ENCODE measurements around the gene CEP112. TPM values are rescaled to one million over a fixed set of nuclear protein-coding genes. Genes with fewer than 3 reads are reported as not detected.

The CEP112 gene
- total and polyA plus RNA-seq, 2 of the 13 experiments (the other 11 are each of a cell fraction or from before 2014, with no cell fraction given) = 1.2 to 3.4 TPM

DNA sequence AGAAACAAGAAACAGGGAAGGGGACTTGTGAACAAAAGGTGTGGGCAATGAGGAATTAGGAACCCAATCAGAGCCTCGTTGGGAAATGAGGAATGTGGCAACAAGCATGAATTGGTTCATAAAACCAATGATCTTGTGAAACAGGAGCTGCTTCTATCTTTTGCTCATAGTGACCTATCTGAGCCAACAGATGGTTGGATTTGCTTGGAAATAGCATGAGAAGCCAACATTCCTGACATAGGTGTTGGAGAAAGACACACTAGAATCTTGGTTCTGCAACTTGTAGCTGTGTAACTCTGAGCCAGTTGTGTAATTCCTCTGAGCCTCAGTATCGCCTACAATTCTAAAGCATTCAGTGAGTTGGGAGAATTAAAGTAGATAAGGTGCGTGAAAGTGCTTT lies 378.6 kb downstream of the CEP112 start (continued):
- TF ChIP-seq, protein P1, sequence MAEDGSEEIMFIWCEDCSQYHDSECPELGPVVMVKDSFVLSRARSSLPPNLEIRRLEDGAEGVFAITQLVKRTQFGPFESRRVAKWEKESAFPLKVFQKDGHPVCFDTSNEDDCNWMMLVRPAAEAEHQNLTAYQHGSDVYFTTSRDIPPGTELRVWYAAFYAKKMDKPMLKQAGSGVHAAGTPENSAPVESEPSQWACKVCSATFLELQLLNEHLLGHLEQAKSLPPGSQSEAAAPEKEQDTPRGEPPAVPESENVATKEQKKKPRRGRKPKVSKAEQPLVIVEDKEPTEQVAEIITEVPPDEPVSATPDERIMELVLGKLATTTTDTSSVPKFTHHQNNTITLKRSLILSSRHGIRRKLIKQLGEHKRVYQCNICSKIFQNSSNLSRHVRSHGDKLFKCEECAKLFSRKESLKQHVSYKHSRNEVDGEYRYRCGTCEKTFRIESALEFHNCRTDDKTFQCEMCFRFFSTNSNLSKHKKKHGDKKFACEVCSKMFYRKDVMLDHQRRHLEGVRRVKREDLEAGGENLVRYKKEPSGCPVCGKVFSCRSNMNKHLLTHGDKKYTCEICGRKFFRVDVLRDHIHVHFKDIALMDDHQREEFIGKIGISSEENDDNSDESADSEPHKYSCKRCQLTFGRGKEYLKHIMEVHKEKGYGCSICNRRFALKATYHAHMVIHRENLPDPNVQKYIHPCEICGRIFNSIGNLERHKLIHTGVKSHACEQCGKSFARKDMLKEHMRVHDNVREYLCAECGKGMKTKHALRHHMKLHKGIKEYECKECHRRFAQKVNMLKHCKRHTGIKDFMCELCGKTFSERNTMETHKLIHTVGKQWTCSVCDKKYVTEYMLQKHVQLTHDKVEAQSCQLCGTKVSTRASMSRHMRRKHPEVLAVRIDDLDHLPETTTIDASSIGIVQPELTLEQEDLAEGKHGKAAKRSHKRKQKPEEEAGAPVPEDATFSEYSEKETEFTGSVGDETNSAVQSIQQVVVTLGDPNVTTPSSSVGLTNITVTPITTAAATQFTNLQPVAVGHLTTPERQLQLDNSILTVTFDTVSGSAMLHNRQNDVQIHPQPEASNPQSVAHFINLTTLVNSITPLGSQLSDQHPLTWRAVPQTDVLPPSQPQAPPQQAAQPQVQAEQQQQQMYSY (CRISPR knock-in tag; IDR thresholded peaks at IDR 0.05) = no peak
- TF ChIP-seq, protein P2, sequence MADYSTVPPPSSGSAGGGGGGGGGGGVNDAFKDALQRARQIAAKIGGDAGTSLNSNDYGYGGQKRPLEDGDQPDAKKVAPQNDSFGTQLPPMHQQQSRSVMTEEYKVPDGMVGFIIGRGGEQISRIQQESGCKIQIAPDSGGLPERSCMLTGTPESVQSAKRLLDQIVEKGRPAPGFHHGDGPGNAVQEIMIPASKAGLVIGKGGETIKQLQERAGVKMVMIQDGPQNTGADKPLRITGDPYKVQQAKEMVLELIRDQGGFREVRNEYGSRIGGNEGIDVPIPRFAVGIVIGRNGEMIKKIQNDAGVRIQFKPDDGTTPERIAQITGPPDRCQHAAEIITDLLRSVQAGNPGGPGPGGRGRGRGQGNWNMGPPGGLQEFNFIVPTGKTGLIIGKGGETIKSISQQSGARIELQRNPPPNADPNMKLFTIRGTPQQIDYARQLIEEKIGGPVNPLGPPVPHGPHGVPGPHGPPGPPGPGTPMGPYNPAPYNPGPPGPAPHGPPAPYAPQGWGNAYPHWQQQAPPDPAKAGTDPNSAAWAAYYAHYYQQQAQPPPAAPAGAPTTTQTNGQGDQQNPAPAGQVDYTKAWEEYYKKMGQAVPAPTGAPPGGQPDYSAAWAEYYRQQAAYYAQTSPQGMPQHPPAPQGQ (CRISPR knock-in tag; IDR thresholded peaks at IDR 0.05; ENCODE audit: borderline replicate concordance) = no peak
- no peak for TF ChIP-seq ZNF260 (CRISPR knock-in tag; IDR thresholded peaks at IDR 0.05; ENCODE audit: borderline replicate concordance, low read depth)

DNA sequence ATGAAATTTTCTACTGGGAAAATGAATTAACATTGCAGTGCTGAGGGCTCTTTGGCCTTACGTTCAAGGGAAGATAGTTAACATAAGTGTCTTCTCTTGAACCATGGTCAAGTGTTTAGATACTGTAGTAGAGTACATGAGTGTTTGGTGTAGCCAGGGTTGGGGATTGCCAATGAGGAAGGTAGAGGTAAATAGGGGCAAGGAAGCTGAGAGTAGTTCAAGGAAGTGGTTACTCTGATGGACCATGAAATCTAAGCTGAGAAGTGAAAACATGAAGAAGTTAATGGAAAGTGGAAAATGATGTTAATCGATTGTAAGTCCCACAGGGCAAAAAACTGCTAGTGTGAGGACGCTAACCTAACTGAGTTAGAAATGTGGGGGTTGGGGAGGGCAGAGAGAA lies 380.9 kb downstream of the CEP112 start:
- no peaks in the 10 kb centered on the region for H3K27me3 ChIP-seq (ENCODE audit: control insufficient read depth in 1 of 2, insufficient read depth in 2 of 2, low read length in 2 of 2)
- no peaks in the 10 kb centered on the region for H3K79me2 ChIP-seq (ENCODE audit: insufficient read depth, low read length)
- H3K4me2 ChIP-seq (ENCODE audit: low read depth, low read length) = no peak overlapping the region
- BruUV-seq (replicated peaks) = no TSS peak
- H3K4me1 ChIP-seq (ENCODE audit: insufficient read depth, low read length) = no peaks in the 10 kb centered on the region
- H3K9ac ChIP-seq (ENCODE audit: insufficient read depth, low read depth, low read length) = no peak overlapping the region
- intact Hi-C loops (cut with micrococcal nuclease; ENCODE audit: unreplicated experiment) (no loop called here), in situ Hi-C loops (cut with HindIII; ENCODE audit: extremely low pct_ligation_motif_present, low pct_unique_long_range_greater_than_20kb) (no loop called here)
- H4K20me1 ChIP-seq (ENCODE audit: insufficient read depth, low read length) = no peaks in the 10 kb centered on the region
- no peaks in the 10 kb centered on the region for H3K36me3 ChIP-seq (replicated peaks in 1 of 2; ENCODE audit: control insufficient read depth in 1 of 2, insufficient read depth in 2 of 2, low read length in 2 of 2)
- no peak overlapping the region for H2AFZ ChIP-seq (ENCODE audit: low read length)
- H3K27ac ChIP-seq (ENCODE audit: extremely low read length, insufficient read depth, low read length) = no peak overlapping the region
- H3K9me3 ChIP-seq (ENCODE audit: low read length) = peaks cover 28% of the 10 kb centered on the region
- 24% methylated on average over 3 of the region's 3 CpGs for WGBS (ENCODE audit: low lambda C conversion rate)
- no peak overlapping the region for H3K4me3 ChIP-seq (replicated peaks in 1 of 3; ENCODE audit: insufficient read depth in 1 of 3, low read depth in 2 of 3, low read length in 3 of 3)
- ChIA-PET POLR2A (no interaction called here), CTCF (ENCODE audit: low intra/inter-chr PET ratio, low total read pairs) (no interaction called here)
- DNase-seq (ENCODE audit: low spot score) (no peak), FAIRE-seq (no peak), ATAC-seq (no peak)
- TF ChIP-seq HNRNPH1 (optimal IDR thresholded peaks at IDR 0.05; ENCODE audit: low read depth, low read length) (no peak), ZMYM4 (CRISPR knock-in tag; IDR thresholded peaks at IDR 0.05) (no peak), ZNF879 (CRISPR knock-in tag; IDR thresholded peaks at IDR 0.05) (no peak), ZNF143 (CRISPR knock-in tag; IDR thresholded peaks at IDR 0.05) (no peak), ZNF782 (CRISPR knock-in tag; IDR thresholded peaks at IDR 0.05; ENCODE audit: borderline replicate concordance) (no peak), ZNF660 (CRISPR knock-in tag; IDR thresholded peaks at IDR 0.05; ENCODE audit: borderline replicate concordance, low read depth) (no peak), SNRNP70 (IDR thresholded peaks at IDR 0.05; ENCODE audit: low read depth, low read length) (no peak), KLF11 (CRISPR knock-in tag; IDR thresholded peaks at IDR 0.05) (no peak), ZSCAN25 (CRISPR knock-in tag; IDR thresholded peaks at IDR 0.05) (no peak), MZF1 (CRISPR knock-in tag; IDR thresholded peaks at IDR 0.05; ENCODE audit: borderline replicate concordance) (no peak), FOXA1 (IDR thresholded peaks at IDR 0.05) (no peak), FOXA1 (CRISPR knock-in tag; IDR thresholded peaks at IDR 0.05) (no peak)
- TF ChIP-seq, protein P3, sequence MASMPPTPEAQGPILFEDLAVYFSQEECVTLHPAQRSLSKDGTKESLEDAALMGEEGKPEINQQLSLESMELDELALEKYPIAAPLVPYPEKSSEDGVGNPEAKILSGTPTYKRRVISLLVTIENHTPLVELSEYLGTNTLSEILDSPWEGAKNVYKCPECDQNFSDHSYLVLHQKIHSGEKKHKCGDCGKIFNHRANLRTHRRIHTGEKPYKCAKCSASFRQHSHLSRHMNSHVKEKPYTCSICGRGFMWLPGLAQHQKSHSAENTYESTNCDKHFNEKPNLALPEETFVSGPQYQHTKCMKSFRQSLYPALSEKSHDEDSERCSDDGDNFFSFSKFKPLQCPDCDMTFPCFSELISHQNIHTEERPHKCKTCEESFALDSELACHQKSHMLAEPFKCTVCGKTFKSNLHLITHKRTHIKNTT (CRISPR knock-in tag; IDR thresholded peaks at IDR 0.05) = no peak

Data from HepG2 (cell line).